ENCODE measurements around the gene MAP2K2.

Gene MAP2K2

GRCh38 chr19:4100647-4101495 is 23.1 kb downstream of the MAP2K2 start:
- DNase-seq (ENCODE audit: insufficient read length, low spot score) (no peak), FAIRE-seq (no peak)

DNA sequence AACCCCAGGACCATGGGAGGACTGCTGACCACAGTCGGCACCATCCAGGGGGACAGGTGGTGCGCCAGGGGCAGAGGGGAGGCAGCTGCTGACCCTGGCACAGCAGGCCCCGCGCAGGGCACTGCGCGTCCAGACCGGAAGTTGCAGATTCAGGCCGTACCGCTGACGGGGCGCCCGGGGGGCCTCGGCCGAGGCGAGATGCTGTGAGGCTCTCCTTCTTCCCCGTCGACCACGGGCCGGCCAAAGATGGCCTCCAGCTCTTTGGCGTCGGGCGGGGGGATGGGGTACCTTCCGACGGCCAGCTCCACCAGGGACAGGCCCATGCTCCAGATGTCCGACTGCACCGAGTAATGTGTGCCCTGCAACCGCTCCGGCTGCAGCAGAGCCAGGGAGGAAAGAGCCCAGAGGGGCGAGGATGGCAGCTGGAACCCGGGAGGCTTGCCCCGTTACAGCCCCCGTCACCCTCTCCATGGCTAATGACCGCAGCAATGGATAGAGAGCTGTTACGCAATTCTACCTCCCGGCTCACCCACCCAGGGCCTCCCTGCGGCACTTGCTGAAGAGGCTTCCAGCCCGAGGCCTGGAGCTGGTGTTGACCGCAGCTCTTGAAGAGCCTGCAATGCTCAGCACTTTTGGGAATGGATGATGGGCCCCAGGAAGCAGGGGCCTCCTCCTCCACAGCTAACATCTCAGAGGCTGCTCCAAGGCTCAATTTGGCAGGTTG is 24.7 kb downstream of the MAP2K2 start:
- no peak for FAIRE-seq
- DNase-seq (ENCODE audit: insufficient read length, low spot score) = no peak

DNA sequence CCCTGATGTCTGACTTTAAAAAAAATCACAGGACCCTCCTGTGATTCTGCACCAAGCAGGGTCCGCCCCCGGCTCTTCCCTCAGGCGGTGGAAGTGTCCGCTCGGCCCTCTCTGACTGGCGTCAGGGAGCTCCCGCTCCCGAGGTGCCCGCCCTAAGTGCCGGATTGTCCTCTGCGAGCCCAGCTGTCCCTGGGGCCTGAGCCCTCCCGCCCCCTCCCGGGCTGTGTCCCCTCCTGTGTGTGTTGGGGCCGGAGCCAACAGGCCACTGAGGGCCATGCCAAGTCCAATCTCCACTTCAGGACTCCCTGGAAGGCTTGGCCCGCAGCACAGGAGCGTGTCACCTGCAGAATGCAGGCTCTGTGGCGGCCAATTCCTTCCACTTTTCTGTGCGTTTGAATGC is 25.4 kb downstream of the MAP2K2 start:
- DNase-seq (ENCODE audit: insufficient read length, low spot score) (no peak), FAIRE-seq (no peak)

DNA sequence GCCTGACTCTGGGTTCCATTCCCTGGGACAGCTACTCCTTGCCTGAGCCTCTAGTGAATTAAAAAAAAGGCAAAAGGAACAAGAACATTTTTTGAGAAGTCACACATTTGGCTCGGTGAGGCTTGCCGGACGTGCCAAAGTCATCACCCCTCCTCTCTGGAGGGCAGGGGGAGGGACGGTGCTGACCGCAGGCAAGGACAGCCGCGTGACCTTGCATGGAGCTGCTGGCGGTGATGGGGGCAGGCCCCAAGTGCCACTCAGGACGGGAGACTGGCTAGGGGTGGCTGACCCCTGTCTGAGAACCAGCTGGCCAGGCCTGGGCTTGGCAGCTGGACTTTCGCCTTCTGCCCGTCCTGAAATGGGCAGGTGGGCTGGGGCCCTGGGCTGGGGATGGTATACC is 26.4 kb downstream of the MAP2K2 start:
- no peak for FAIRE-seq

DNA sequence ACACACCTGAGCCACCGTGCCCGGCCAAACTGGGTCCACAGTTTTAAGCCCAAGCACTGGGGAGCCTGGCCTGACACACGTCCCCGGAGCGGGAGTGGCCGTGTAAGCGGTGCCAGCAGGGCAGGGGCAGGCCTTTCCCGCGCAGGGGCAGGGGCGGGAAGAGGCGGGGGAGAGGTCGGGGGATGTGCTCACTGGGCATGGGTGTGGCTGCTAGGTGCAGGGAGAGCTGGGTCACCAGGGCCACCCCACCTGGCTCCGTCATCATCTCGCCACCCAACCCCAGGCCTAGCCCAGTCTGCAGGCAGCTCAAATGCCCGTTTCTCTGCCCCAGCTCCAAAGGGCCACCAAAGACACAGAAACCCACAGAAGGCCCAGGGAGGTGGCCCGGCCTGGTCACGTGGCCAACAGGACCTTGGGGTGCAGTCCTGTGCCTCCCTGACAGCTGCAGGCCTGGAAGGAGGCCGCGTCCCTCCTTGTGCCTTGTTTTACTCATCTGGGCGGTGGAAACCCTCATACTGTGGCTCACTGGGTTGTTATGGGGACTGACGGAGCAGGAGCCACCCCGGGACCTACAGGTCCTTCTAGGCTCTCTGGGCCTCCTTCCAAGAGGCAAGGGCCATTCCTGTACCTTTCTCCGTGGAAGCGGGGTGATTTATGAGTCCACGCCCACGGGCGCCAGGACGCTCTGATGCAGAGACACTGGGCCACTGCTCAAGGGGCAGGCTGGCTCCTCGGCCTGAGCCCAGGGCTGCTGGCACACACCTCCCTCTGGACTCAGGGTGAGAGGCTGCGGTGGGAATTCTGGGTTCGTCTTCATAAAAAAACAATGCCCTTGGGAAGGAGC is 27.7 kb downstream of the MAP2K2 start:
- DNase-seq (ENCODE audit: insufficient read length, low spot score) (no peak), FAIRE-seq (no peak)

More for the DNA sequence above, 26.4 kb downstream of the MAP2K2 start:
- no peak for DNase-seq (ENCODE audit: insufficient read length, low spot score)

GRCh38 chr19:4095488-4095844 is 28.5 kb downstream of the MAP2K2 start:
- no peak for FAIRE-seq
- no peak for DNase-seq (ENCODE audit: insufficient read length, low spot score)

DNA sequence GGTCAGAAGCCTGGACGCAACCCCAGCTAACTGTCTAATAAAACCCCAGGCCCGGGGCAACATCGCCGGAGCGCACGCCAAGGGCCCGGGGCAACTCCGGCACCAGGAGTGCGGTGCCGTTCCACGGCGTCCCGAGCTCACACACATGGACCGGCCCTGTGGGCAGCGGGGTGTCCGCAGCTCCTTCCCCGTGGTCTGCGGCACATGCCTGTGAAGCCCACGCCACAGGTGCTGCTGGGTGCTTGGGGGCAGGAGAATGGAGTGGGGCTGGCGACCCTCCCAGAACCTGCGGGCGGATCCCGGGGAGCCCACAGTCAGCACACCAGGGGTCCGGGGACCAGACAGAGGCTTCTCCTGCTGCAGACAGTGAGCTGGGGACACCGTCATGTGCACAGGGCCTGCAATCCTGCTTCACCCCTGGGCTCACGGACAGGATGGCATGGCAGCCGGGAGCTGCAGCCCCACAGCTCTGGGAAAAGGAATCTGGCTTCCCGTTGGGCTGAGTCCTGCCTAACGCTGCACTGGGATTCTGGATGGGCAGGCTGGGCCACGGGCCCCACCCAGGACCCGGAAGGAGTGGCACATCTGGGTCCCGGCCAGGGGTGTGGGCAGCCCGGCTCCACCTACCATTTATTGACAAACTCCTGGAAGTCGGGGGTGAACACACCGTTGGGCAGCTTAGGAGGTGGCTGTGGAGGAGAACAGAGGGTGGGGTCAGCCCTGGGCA is 29.0 kb downstream of the MAP2K2 start:
- DNase-seq (ENCODE audit: insufficient read length, low spot score) (no peak), FAIRE-seq (no peak)

- FAIRE-seq = no peak
- no peak for DNase-seq (ENCODE audit: insufficient read length, low spot score)
Observed at GRCh38 chr19:4094291-4094690, 29.6 kb downstream of the MAP2K2 start.

- FAIRE-seq (no peak), DNase-seq (ENCODE audit: insufficient read length, low spot score) (no peak)
Observed at GRCh38 chr19:4093643-4094175, 30.2 kb downstream of the MAP2K2 start.

DNA sequence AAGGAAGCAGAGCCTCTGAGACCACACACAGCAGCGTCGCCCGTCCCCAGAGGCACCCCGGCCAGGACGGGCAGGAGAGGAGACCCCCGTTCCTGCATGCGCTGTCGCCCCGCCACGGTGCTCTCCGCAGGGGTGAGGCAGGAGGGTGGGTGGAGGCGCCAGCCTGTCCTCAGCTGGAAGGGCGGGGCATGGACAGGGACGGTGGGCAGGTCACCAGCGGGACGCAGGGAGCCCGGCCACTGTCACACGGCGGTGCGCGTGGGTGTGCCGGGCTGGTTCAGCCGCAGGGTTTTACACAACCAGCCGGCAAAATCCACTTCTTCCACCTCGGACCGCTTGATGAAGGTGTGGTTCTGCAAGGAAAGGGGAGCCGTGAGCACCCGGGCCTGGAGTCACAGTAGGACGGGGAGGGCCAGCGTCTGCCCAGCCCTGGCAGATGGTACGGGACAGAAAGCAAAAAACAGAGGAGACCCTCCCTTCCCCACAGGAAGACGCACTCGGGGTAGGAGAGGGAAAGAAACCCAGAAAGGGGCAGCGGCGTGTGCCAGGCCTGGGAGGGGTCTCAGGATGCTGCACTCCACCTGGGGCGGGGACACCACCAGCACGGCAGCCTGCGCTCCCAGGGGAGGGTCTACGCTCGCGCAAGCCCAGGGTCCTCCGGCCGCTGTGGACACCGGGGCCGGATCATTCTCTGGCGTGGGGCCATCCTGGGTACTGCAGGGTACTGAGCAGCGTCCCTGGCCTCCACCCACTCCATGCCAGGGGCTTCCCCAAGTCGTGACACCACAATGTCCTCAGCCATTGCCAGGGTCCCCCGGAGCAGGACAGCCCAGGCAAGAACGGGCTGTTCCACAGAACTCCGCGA is 33.3 kb downstream of the MAP2K2 start:
- no peak for FAIRE-seq
- DNase-seq (ENCODE audit: insufficient read length, low spot score) = no peak

DNA sequence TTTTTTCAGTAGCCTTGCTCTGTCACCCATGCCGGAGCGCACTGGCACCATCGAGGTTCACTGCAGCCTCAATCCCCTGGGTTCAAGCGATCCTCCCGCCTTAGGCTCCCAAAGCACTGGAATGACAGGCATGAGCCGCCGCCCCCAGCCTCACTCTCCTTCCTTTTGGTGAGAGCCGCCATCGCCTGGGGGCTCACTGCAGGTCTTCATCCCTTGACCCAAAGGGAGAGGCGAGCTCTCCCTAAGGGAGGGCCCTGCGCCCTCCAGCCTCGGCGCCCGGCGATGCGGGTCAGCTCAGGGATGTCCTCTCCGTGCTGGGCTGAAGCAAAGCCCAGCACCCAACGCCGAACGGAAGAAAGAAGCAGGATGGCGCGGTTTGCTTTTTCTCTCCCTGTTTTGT is 34.0 kb downstream of the MAP2K2 start:
- FAIRE-seq = no peak
- no peak for DNase-seq (ENCODE audit: insufficient read length, low spot score)

- FAIRE-seq (no peak), DNase-seq (ENCODE audit: insufficient read length, low spot score) (no peak)
Observed at GRCh38 chr19:4089400-4089908, 34.5 kb downstream of the MAP2K2 start.

DNA sequence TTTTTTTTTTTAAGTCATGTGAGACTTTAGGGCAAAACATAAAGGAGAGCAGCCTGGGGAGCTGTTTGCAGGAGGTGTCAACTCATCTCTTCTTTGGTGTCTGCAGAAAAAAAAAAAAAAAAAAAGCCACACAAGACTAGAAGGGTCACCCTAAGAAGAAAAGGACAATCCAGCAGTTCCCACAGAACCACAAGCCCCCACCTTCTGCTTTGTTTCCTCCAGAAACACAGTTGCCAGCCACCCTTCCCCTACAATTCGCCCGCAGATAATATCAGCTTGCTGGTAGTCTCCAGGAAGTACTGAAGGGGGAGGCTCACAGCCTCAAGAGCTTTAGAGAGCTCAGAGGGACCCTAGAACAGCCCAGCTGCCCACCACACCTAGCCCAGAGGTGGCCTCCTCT is 34.9 kb downstream of the MAP2K2 start:
- no peak for FAIRE-seq
- no peak for DNase-seq (ENCODE audit: insufficient read length, low spot score)

DNA sequence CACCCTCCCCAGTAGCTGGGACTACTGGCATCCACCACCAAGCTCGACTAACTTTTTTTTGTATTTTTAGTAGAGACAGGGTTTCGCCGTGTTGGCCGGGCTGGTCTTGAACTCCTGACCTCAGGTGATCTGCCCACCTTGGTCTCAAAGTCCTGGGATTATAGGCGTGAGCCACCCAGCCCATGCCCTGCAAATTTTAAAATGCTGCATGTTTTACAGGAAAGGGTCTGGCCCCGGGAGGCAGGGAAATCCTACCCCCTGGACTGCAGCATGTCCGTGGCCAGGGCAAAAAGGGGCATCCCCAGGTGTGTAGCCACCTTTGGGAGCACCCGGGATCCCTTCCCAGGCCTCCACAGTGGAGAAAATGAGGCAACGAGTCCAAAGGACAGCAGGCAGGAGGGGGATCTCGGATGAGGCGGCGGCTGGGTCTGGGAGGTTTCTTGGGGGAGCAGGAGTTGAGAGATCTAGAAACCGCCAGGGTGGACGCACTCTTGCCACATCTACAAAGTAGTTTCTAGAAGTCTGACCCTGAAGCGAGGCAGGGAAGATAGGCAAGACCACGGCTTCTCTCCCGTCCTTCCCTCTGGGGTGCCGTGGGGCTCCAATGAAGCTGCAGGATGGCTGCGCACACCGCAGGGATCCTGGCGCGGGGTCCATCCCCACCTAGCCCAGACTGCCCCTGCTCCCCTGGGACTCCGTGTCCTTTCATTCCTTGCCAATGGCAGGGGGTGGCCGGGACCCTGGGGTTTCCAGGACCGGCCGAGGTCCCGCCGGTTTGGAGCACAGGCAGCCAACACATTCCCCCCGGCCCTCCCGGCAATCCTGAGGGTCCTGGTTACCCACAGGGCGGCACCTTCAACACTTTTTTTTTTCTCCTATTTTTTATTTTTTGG is 35.9 kb downstream of the MAP2K2 start:
- FAIRE-seq = no peak
- no peak for DNase-seq (ENCODE audit: insufficient read length, low spot score)

GRCh38 chr19:4086411-4086867 is 37.5 kb downstream of the MAP2K2 start:
- FAIRE-seq (no peak), DNase-seq (ENCODE audit: insufficient read length, low spot score) (no peak)

- DNase-seq (ENCODE audit: insufficient read length, low spot score) (no peak), FAIRE-seq (no peak)
Observed at GRCh38 chr19:4084547-4084877, 39.4 kb downstream of the MAP2K2 start.

DNA sequence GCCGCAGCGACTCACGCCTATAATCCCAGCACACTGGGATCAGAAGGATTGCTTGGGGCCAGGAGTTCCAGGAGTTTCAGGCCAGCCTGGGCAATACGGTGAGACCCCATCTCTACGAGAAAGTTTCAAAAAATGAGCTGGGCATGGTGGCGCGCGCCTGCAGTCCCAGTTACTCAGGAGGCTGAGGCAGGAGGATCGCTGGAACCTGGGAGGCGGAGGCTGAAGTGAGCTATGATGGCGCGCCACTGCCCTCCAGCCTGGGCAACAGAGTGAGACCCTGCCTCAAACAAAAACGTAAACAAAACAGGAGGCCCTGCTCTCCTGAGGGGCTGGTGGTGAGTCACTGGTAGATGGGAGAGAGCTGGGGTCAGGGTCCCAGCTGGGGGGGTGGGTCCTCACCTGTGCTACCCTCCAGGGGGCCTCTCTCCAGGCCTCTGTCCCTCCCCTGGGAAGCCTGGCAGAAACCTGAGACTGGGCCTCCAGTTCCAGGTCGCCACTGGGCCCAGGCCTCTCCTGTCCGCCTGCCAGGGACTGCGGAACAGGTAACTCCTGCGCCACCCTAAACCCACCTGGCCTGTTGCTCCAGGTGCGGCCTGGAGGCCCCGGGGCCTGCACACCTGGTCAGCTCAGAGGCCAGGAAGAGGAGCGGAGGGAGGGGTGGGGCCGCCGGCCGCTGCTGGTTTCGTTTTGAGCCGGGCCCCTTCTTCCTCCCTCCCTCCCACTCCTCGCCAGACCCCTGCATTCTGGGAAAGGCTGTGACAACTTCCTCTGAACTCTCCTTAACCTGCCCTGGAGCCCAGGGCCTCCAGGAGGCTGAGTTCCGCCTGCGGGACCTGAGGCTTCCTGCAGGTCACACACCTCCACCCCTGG is 40.0 kb downstream of the MAP2K2 start:
- DNase-seq (ENCODE audit: insufficient read length, low spot score) = no peak
- no peak for FAIRE-seq

Data from HTR-8/SVneo (cell line).